GM19452 (cell line): ENCODE measurements around the gene ZNF275.
A peak's percentile ranks its signal among the peaks of the same experiment; 100 is the strongest.
"Not testable (repeated sequence)": the region's sequence is repeated elsewhere in the genome, so short reads cannot be mapped to it uniquely, and the experiment has no call there.

Experiments
- ATAC-seq: cut with Tn5 transposase; IDR thresholded peaks from one replicate; pipeline ENCODE4 v1.9.1; 2021; ENCODE audit not compliant: unreplicated experiment

Gene ZNF275

DNA sequence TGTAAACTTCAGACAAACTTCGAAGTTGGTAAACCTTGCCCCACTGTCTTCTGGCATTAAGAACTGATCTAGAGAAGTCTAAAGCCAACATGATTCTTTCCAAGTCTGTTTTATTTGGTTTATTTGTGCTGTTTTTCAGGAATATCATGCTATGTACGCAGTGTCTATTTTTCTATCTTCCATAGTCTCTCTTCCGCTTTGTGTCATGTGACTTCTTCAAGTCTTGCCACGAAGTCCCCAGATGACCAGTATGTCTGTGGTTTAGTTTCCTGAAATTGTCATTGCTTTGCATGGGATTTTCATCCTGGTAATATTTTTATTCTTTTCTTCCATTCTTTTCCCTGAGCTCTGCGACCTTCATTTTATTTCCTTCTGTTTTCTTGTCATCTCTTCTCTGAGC, 52.1 kb downstream of the ZNF275 start:
- no peak for ATAC-seq

DNA sequence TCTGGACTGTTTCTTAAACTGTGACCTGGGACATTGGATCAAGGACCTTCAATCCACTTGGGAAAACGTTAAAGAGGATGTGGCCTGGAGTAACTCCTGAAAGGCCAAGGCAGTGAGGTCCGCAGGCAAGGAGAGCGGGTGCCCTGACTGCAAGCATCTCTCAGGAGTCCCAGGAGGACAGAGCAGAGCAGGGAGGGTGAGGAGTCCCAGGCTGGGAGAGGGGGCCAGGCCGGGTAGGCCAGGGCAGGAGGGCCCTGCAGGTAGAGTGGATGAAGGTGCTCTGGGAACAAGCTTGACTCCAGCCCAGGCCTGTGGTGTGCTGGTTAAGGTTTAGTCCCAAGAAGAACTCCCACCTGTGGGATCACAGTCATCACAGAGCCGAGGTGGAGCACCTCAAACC, 53.4 kb downstream of the ZNF275 start:
- no peak for ATAC-seq

GRCh38 chrX:153387987-153388721, 54.2 kb downstream of the ZNF275 start:
- ATAC-seq = no peak

GRCh38 chrX:153388722-153389459, 54.9 kb downstream of the ZNF275 start:
- ATAC-seq = no peak

DNA sequence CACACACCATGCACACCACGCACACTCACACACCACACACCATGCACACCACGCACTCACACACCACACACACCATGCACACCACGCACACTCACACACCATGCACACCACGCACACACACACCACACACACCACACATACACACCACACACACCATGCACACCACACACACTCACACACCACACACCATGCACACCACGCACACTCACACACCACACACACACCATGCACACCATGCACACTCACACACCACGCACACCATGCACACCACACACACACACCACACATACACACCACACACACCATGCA, 55.5 kb downstream of the ZNF275 start:
- not testable (repeated sequence) for ATAC-seq

- ATAC-seq = no peak
These were observed 58.8 kb downstream of the ZNF275 start for GRCh38 chrX:153392642-153393321.

DNA sequence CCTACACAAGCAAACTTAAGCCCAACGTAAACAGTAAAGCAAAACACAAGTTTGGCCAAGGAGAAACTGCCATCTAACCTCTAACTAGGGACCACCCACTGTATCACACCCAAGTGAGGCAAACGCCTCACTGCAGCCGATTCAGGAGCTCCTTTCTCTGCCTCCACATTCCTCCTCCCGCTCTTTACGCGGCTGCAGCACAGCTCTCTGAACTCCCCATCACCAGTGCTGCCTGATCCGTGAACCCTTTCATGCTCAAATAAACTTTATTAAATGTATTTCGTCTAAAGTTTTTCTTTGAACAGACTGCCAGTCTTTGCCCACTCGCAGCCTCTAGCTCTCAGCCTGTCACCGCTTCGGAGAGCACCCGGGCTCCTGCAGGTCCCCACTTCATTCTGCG, 60.7 kb downstream of the ZNF275 start:
- ATAC-seq = no peak

DNA sequence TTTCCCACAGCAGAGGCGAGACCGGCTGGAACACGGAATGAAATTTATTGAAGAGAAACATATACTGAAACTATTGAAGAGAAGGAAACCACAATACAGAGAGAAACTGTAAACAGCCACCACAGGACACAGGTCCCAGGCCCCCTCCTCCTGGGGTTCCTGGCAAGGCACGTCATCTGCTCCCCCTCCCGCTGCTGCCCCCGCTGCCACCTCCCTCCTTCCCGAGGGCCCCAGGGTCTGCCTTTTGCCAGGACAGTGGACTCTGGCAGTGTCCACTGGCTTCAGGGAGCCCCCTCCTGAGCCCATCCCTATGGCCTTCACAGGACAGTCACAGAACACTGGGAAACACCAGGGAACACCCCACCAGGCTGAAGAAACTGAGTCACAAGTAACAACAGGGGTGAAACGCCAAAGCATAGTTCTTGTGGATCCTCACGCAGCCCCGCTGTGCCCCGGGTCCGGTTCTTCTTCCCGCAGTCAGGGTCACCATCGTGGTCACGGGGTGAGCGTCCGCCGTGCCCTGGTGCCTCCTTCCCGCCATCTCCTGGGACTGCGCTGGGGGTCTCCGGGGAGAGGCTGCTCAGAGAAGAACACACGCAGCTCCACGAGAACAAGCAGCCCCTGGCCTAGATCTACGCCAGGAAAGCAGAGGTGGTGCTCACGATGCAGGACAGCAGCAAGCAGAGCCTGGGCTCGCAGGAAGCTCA, 61.8 kb downstream of the ZNF275 start:
- no peak for ATAC-seq

DNA sequence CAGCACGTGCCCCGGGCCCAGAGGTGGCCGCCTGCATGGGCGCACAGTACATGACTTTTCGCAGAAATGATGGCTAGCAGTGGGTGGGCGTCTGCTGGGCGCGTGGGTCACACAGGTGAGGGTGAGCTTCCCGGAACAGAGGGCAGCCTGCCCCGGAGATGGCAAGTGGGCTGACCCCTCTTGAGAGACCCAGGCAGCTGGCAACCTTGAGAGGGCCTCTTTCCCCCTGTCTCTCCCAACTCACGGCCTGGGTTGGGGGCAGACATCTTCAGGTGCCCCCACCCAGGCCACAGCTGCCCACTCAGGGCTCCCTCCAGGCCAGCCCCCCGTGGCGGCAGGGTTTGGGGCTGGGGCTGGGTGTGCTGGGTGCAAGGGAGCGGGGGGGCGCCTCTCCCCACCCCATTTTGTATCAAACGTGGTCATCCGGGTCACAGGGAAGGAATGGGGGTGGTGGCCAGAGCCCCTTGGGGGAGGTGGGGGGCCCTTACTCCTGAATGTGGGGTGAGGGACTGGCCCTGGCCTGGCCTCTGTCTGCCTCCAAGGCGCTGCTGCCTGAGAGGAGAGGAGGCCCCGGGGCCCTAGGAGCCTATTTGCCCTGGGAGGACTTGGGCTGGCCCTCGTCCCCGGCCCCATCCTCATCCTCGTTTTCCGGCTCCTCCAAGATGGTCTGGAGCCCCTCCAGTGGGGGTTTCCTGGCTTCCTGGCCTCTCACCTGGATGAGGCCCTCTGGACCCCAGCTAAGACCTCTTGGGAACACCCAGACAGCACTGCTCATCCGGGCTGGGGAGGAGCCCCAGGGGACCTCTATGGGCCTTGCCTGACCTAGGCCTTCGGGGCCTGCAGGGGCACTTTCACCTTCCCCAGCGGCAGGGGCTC, 62.6 kb downstream of the ZNF275 start:
- ATAC-seq = no peak

GRCh38 chrX:153397256-153397960, 63.5 kb downstream of the ZNF275 start:
- ATAC-seq = no peak

DNA sequence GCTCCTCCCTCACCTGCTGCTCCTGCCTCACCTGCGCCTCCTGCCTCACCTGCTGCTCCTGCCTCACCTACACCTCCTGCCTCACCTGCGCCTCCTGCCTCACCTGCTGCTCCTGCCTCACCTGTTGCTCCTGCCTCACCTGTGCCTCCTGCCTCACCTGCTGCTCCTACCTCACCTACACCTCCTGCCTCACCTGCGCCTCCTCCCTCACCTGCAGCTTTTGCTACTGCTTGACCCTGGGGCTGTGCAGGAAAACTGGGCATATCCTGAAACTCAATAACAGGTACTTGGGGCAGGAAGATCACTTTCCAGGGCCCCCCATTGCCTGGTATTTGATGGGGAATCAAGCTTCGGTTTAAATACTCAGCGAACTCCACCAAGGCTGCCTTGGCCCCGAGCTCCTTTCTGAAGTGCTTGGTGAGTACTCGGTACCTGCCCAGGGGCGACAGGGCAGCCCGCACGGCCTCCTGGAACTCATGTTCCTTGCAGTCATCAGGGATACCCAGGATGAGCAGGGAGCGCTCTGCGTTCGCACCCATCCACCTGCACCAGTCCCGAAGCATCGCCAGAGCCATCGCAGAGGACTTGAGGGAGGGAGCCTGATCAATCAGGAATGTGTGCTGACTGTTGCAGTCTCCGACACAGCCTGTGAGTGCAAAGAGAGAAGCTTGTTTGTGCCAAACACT, 64.5 kb downstream of the ZNF275 start:
- ATAC-seq = no peak

GRCh38 chrX:153400146-153401132, 66.5 kb downstream of the ZNF275 start:
- ATAC-seq = peak; percentile 51

DNA sequence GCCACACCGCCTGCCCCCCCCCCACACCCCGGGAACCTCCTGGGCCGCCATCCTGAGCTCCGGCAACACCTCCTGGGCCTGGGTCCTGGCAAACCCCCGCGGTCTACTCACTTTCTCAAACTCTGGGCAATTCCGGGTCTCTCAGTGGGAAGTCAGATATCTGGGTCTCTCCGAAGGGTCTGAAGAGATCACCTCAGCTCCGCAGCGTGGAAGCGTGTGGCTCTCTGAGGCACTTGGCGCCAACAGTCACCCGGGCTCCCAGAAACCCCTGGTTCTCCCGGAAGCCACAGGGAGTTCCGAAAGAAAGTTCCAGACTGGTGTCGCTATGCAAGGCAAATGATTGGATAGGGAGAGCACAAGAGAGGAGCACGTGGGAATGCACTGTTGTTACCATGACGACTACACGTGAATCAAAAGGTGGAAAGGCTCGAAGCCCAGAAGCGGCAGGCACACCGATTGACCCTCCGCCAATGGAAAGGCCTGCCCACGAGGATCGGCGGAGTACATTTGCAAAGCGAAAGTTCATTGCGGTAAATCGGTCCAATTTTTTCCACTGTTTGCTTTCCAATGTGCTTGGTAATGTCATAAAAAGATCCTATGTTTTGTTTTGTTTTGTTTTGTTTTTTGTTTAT, 67.3 kb downstream of the ZNF275 start, which contains the start of gene PNMA6E:
Gene PNMA6E, minus strand, starts transcription at position 218 of the 632 bp plus-strand sequence. CDS start 2,501 bp downstream, outside the sequence.
- no peak for ATAC-seq
